Osteocyte (in vitro differentiated cells): ENCODE measurements around the gene MED31. TPM values are rescaled to one million over a fixed set of nuclear protein-coding genes. Genes with fewer than 3 reads are reported as not detected.

Experiments used
- DNase-seq: peaks from one replicate; pipeline ENCODE4 v3.0.0; 2021; ENCODE audit warnings: mixed read lengths; ENCODE audit not compliant: unreplicated experiment; ENCODE audit errors: extremely low spot score
- H3K27ac Mint-ChIP-seq: one replicate; pipeline ENCODE4 v1.8.0; 2021; ENCODE audit warnings: mild to moderate bottlenecking, mixed read lengths; ENCODE audit not compliant: unreplicated experiment
- H3K27me3 Mint-ChIP-seq: one replicate; pipeline ENCODE4 v1.8.0; 2021; ENCODE audit warnings: mixed read lengths; ENCODE audit not compliant: unreplicated experiment
- H3K36me3 Mint-ChIP-seq: one replicate; pipeline ENCODE4 v1.8.0; 2021; ENCODE audit warnings: mixed read lengths; ENCODE audit not compliant: unreplicated experiment
- H3K4me1 Mint-ChIP-seq: one replicate; pipeline ENCODE4 v1.8.0; 2021; ENCODE audit warnings: mixed read lengths; ENCODE audit not compliant: unreplicated experiment
- H3K4me3 Mint-ChIP-seq: one replicate; pipeline ENCODE4 v1.8.0; 2021; ENCODE audit warnings: mild to moderate bottlenecking, moderate library complexity, mixed read lengths; ENCODE audit not compliant: unreplicated experiment
- H3K9me3 Mint-ChIP-seq: one replicate; pipeline ENCODE4 v1.8.0; 2021; ENCODE audit warnings: mixed read lengths; ENCODE audit not compliant: unreplicated experiment
- CTCF ChIP-seq: fragments of 200-600 bp; sonication (generic); IDR thresholded peaks from 2 replicates; pipeline ENCODE4 v1.5.0; 2021; ENCODE audit warnings: antibody characterized with exemption, mild to moderate bottlenecking, moderate library complexity
- total RNA-seq: library from RNA; stranded (reverse); gene quantifications from 2 replicates; pipeline ENCODE4 v1.2.1, GENCODE V29; 2021

Gene MED31
- total RNA-seq, 1 donor from 2014 or later: 17.4 TPM

- no peaks in the 10 kb centered on the region for H3K4me1 Mint-ChIP-seq
- H3K27ac Mint-ChIP-seq: no peak overlapping the region
- H3K4me3 Mint-ChIP-seq: no peak overlapping the region
- H3K27me3 Mint-ChIP-seq: peaks cover 10% of the 10 kb centered on the region
- no peaks in the 10 kb centered on the region for H3K36me3 Mint-ChIP-seq
- H3K9me3 Mint-ChIP-seq: no peaks in the 10 kb centered on the region
- no peak for TF ChIP-seq CTCF
- DNase-seq: no peak
Observed at GRCh38 chr17:6677158-6677831, 25.9 kb upstream of the MED31 start.

GRCh38 chr17:6676802-6677157, 25.4 kb upstream of the MED31 start:
- Mint-ChIP-seq H3K9me3 (no peaks in the 10 kb centered on the region), H3K4me1 (no peaks in the 10 kb centered on the region), H3K27me3 (peaks cover 10% of the 10 kb centered on the region), H3K36me3 (no peaks in the 10 kb centered on the region), H3K4me3 (no peak overlapping the region), H3K27ac (no peak overlapping the region)
- TF ChIP-seq CTCF: no peak
- no peak for DNase-seq

- H3K9me3 Mint-ChIP-seq: no peaks in the 10 kb centered on the region
- H3K27me3 Mint-ChIP-seq: peaks cover 10% of the 10 kb centered on the region
- TF ChIP-seq CTCF: no peak
- H3K27ac Mint-ChIP-seq: no peak overlapping the region
- H3K4me3 Mint-ChIP-seq: no peak overlapping the region
- H3K36me3 Mint-ChIP-seq: no peaks in the 10 kb centered on the region
- no peak for DNase-seq
- H3K4me1 Mint-ChIP-seq: no peaks in the 10 kb centered on the region
Observed at GRCh38 chr17:6675201-6675825, 23.9 kb upstream of the MED31 start.

GRCh38 chr17:6674586-6674985, 23.2 kb upstream of the MED31 start:
- Mint-ChIP-seq H3K9me3 (no peaks in the 10 kb centered on the region), H3K27ac (no peak overlapping the region), H3K27me3 (peaks cover 11% of the 10 kb centered on the region), H3K36me3 (no peaks in the 10 kb centered on the region), H3K4me1 (no peaks in the 10 kb centered on the region), H3K4me3 (no peak overlapping the region)
- no peak for DNase-seq
- TF ChIP-seq CTCF: no peak

GRCh38 chr17:6671431-6671830, 20.0 kb upstream of the MED31 start:
- DNase-seq: no peak
- no peak for TF ChIP-seq CTCF
- Mint-ChIP-seq H3K36me3 (no peaks in the 10 kb centered on the region), H3K4me1 (no peaks in the 10 kb centered on the region), H3K27ac (no peak overlapping the region), H3K27me3 (peaks cover 16% of the 10 kb centered on the region), H3K9me3 (no peaks in the 10 kb centered on the region), H3K4me3 (no peak overlapping the region)
